COLO668 (cell line): ENCODE data around the gene TIMM23.
"Not testable (repeated sequence)": the region's sequence is repeated elsewhere in the genome, so short reads cannot be mapped to it uniquely, and the experiment has no call there.

Source experiments
- DNase-seq: peaks from one replicate; lab custom pipeline; 2025; ENCODE audit not compliant: unreplicated experiment; lab: John Stamatoyannopoulos, UW

The TIMM23 gene

DNA sequence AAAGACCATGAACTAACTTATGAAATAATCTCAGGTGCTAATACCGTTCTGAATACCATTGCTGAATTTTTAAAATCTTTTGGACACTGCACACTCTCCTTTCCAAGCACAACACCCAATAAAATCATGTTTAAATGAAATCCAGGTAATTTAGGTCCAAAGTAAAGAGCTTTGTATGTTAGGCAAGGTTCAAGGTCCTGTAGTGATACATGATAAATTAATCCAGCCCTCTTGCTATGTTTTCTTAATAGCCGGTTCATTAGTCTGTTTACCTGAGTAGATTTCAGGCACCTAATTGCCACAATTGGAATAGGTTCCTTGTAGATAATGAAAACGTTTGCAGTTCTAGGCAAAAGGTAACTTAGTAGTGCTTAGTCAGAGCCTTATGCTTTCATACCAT, 13.3 kb downstream of the TIMM23 start:
- DNase-seq: not testable (repeated sequence)

- no peak for DNase-seq
These were observed 25.3 kb downstream of the TIMM23 start for GRCh38 chr10:45997557-45997956.

DNA sequence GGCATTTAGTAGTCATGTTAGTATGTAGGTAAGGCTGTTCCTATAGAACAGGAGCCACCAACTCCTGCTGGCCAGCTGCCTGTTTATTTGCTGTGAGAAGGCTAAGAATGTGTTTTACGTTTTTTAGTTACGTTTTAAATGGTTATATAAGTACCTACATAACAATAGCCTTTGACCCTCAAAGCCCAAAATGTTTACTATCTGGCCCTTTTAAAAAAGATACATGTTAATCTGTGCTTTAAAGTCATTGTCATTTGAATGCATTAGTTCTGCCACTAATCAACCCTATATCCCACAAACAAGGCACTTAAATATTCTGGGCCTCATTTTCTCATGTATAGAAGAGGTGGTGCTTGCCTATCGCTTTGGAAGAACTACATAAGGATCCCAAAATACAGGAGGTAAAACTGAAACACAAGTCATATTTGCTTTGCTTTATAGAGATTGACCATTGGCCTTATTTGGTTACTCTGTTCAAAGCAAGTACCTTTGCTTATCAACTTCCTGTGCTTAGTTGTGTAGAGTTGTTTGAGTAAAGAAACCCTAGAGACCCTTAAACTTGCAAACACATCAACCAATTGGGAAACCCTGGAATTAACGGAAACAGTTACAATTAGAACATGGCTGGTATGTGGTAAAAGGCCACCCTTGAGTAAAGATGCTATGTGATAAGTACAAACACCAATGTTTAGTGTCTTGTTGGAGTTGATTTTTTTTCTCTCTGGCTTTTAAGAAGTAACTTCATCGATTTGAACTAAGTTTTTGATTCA, 25.9 kb downstream of the TIMM23 start:
- DNase-seq: no peak

- not testable (repeated sequence) for DNase-seq
These were observed 27.7 kb downstream of the TIMM23 start for GRCh38 chr10:45999955-46000354.

DNA sequence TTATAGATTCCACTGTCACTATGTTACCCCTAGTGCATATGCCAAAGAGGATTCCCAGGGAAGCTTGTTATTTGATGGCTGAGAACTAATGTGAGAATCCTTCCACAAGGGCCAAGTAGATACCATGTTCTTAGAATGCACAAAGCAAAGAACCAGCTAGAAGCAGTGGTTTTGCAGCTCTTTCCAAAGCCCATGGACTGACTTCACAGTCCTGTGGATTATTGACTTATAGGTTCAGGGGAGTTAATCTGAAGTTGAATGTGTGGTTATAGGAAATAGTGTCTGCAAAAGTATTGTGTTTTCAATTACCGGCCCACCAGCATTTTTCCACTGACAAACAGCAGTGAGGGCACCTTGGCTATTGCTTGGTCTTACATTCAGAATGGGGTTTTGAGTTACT, 28.2 kb downstream of the TIMM23 start:
- DNase-seq: no peak

GRCh38 chr10:46001187-46001756, 29.0 kb downstream of the TIMM23 start:
- no peak for DNase-seq

GRCh38 chr10:46002189-46002687, 29.9 kb downstream of the TIMM23 start:
- not testable (repeated sequence) for DNase-seq

GRCh38 chr10:46002916-46003693, 30.8 kb downstream of the TIMM23 start:
- DNase-seq: no peak

DNA sequence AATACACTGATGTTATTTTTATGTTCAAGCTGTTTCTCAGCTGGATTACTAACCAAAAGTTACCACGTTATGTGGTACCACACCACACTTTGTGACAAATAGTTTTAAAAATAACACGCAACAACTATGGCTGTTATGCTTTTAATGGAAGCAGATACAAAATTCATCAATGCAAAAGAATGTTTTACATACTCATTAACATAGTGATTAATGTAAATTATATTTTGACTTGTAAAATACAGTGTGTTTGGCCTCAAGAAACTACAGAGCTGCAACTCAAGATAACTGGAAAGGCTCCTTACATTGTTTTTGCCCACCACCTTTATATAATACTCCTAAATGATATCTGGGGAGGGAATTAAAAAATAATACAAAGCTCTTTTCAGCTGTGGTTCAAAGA, 32.7 kb downstream of the TIMM23 start:
- DNase-seq: no peak

GRCh38 chr10:46005383-46005782, 33.1 kb downstream of the TIMM23 start:
- no peak for DNase-seq

DNA sequence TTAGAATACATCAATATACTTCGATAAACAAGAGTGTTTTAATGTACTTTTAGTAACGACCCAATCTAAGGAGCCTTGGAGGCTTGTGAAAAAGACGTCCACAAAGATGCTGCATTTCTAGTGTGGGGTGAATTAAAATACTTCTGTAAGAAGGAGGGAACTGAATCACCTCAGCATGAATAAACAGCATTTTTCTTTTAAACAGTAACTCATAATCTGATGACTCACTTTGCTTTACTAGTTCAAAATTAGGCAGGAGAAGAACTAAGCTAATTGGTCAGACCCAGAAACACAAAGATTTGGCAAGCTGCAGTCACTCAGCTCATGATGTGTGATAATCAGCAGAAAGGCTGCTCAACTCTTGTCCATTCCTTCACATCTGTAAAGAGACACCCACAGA, 33.9 kb downstream of the TIMM23 start:
- DNase-seq: no peak

DNA sequence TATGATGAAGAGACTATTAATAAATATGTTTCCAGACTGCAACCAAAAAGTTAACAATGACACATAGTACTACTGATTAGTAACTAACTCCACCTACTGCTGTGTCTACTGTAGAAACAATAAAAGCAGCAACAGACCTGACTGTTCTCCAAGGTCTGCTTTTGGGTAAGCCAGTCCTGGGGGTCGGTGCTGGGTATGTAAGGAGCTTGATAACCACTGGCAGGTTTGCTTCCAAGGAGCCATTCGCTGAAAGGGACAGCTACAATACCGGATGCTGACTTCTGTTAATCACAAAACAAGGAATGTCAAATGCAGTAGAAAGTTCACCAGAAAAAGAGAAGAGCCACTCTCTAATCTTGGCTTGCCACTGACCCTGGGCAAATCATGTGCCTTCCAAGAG, 40.5 kb downstream of the TIMM23 start:
- DNase-seq: no peak

DNA sequence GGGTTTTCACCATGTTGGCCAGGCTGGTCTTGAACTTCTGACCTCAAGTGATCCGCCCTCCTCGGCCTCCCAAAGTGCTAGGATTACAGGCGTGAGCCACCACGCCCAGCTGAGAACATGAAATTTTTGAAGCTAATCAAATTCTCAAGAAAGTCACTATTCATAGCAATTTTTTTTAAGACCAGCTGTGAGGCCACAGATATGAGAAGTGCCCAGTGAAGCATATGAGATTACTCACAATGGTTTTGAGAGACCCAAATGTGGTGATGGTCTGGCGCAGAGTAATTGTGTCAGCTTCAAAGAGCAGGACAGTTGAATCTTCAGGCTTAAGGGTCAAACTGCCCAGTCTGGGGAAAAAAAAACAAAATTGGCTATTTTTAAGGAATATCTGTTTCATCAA, 41.9 kb downstream of the TIMM23 start:
- no peak for DNase-seq

GRCh38 chr10:46014683-46015405, 42.6 kb downstream of the TIMM23 start:
- no peak for DNase-seq

- DNase-seq: no peak
These were observed 43.9 kb downstream of the TIMM23 start for GRCh38 chr10:46016190-46016589.

GRCh38 chr10:46016811-46017210, 44.5 kb downstream of the TIMM23 start:
- no peak for DNase-seq

DNA sequence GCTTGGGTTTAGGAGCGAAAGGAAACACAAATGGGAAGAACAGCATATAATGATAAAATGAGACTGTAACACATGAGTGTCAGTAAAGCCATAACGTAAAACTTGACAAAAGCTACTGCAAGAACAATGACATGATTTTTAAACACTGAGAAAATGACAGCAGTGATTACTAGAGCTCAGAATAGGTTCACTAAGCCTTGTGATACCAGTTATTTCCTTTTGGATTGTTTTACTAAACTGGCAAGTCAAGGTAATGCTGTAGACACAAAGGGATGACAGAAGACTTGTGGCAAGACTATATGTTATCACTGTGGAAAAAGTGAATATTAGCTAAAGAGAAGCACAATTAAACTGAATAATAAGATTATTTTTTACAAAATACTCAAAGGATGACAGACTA, 45.4 kb downstream of the TIMM23 start:
- no peak for DNase-seq

- DNase-seq: no peak
These were observed 46.3 kb downstream of the TIMM23 start for GRCh38 chr10:46018453-46019176.

- no peak for DNase-seq
These were observed 46.9 kb downstream of the TIMM23 start for GRCh38 chr10:46019177-46019528.

GRCh38 chr10:46019569-46020343, 47.5 kb downstream of the TIMM23 start:
- no peak for DNase-seq
